GM12865 (cell line): ENCODE results near the gene EQTN.
"Not testable (repeated sequence)": the region's sequence is repeated elsewhere in the genome, so short reads cannot be mapped to it uniquely, and the experiment has no call there.

Experiments
- DNase-seq: peaks from one replicate; pipeline ENCODE4 v3.0.0; 2010; ENCODE audit warnings: low read depth
- H3K4me3 ChIP-seq: 2 replicates; pipeline ENCODE4 v1.5.1; 2011; ENCODE audit warnings: mild to moderate bottlenecking, low read depth, low read length, control low read depth
- CTCF ChIP-seq: IDR thresholded peaks from 2 replicates; pipeline ENCODE4 v1.5.1; 2011; ENCODE audit warnings: low read length, control low read depth, low read depth, inconsistent platforms; ENCODE audit not compliant: insufficient read depth; ENCODE audit errors: missing control alignments

The EQTN gene

GRCh38 chr9:27260789-27261516, 36.0 kb downstream of the EQTN start:
- DNase-seq = no peak
- no peak for TF ChIP-seq CTCF
- H3K4me3 ChIP-seq = no peak overlapping the region

- no peak for TF ChIP-seq CTCF
Observed at GRCh38 chr9:27258662-27259061, 38.3 kb downstream of the EQTN start.

GRCh38 chr9:27248702-27249101, 48.2 kb downstream of the EQTN start:
- no peak for DNase-seq
- no peak for TF ChIP-seq CTCF
- no peak overlapping the region for H3K4me3 ChIP-seq

More at GRCh38 chr9:27258662-27259061, 38.3 kb downstream of the EQTN start:
- no peak overlapping the region for H3K4me3 ChIP-seq
- no peak for DNase-seq

GRCh38 chr9:27247756-27248155, 49.2 kb downstream of the EQTN start:
- peak; percentile 41 for DNase-seq
- TF ChIP-seq CTCF = peak; percentile 67

GRCh38 chr9:27239648-27240047, 57.3 kb downstream of the EQTN start:
- not testable (repeated sequence) for DNase-seq, H3K4me3 ChIP-seq

More at GRCh38 chr9:27247756-27248155, 49.2 kb downstream of the EQTN start:
- no peak overlapping the region for H3K4me3 ChIP-seq
